ENCODE results near the gene MICU1.
"Not testable (repeated sequence)": the region's sequence is repeated elsewhere in the genome, so short reads cannot be mapped to it uniquely, and the experiment has no call there.

MICU1 gene

GRCh38 chr10:72462261-72462660, 163.6 kb downstream of the MICU1 start:
- in situ Hi-C loops (cut with MboI; ENCODE audit: low sequenced_read_pairs), result no loop called here
- Histone ChIP-seq H3K36me3 (replicated peaks) (no peaks in the 10 kb centered on the region), H3K9me3 (no peaks in the 10 kb centered on the region), H3K4me3 (no peak overlapping the region), H3K4me1 (0 out of 2 replicates have a peak, but pooled peaks cover 2% of the 10 kb centered on the region), H3K27me3 (ENCODE audit: low read depth) (no peaks in the 10 kb centered on the region)
- no peak for DNase-seq (ENCODE audit: low spot score in 2 of 2)

GRCh38 chr10:72461085-72461484, 164.8 kb downstream of the MICU1 start:
- Histone ChIP-seq H3K4me1 (0 out of 2 replicates have a peak, but pooled peaks cover 2% of the 10 kb centered on the region), H3K9me3 (no peaks in the 10 kb centered on the region), H3K36me3 (replicated peaks) (no peaks in the 10 kb centered on the region), H3K4me3 (no peak overlapping the region), H3K27me3 (ENCODE audit: low read depth) (no peaks in the 10 kb centered on the region)
- in situ Hi-C loops (cut with MboI; ENCODE audit: low sequenced_read_pairs), result no loop called here
- DNase-seq (ENCODE audit: low spot score in 2 of 2), result no peak

- Histone ChIP-seq H3K36me3 (replicated peaks) (no peaks in the 10 kb centered on the region), H3K4me1 (0 out of 2 replicates have a peak, but pooled peaks cover 2% of the 10 kb centered on the region), H3K27me3 (ENCODE audit: low read depth) (no peaks in the 10 kb centered on the region), H3K4me3 (no peak overlapping the region), H3K9me3 (no peaks in the 10 kb centered on the region)
- DNase-seq (ENCODE audit: low spot score in 2 of 2), result no peak
- in situ Hi-C loops (cut with MboI; ENCODE audit: low sequenced_read_pairs), result no loop called here
These were observed 165.5 kb downstream of the MICU1 start for GRCh38 chr10:72460284-72460876.

GRCh38 chr10:72459301-72459700, 166.6 kb downstream of the MICU1 start:
- Histone ChIP-seq H3K27me3 (ENCODE audit: low read depth) (no peaks in the 10 kb centered on the region), H3K4me3 (no peak overlapping the region), H3K36me3 (replicated peaks) (no peaks in the 10 kb centered on the region), H3K4me1 (0 out of 2 replicates have a peak, but pooled peaks cover 2% of the 10 kb centered on the region), H3K9me3 (no peaks in the 10 kb centered on the region)
- no peak for DNase-seq (ENCODE audit: low spot score in 2 of 2)
- in situ Hi-C loops (cut with MboI; ENCODE audit: low sequenced_read_pairs), result no loop called here

GRCh38 chr10:72455889-72456595, 169.8 kb downstream of the MICU1 start:
- H3K4me3 ChIP-seq, result no peak overlapping the region
- 0 out of 2 replicates have a peak, but pooled peaks cover 2% of the 10 kb centered on the region for H3K4me1 ChIP-seq
- H3K27me3 ChIP-seq (ENCODE audit: low read depth), result no peaks in the 10 kb centered on the region
- no peaks in the 10 kb centered on the region for H3K9me3 ChIP-seq
- H3K36me3 ChIP-seq (replicated peaks), result no peaks in the 10 kb centered on the region
- DNase-seq (ENCODE audit: low spot score in 2 of 2), result peak; percentile 13 to 38
- in situ Hi-C loops (cut with MboI; ENCODE audit: low sequenced_read_pairs), result no loop called here

- DNase-seq (ENCODE audit: low spot score in 2 of 2), result no peak
- Histone ChIP-seq H3K9me3 (no peaks in the 10 kb centered on the region), H3K4me3 (no peak overlapping the region), H3K27me3 (ENCODE audit: low read depth) (no peaks in the 10 kb centered on the region), H3K36me3 (replicated peaks) (no peaks in the 10 kb centered on the region), H3K4me1 (peaks cover 3% of the 10 kb centered on the region)
- in situ Hi-C loops (cut with MboI; ENCODE audit: low sequenced_read_pairs), result no loop called here
These were observed 175.9 kb downstream of the MICU1 start for GRCh38 chr10:72449941-72450441.

GRCh38 chr10:72445851-72446250, 180.0 kb downstream of the MICU1 start:
- DNase-seq (ENCODE audit: low spot score in 2 of 2), result no peak
- no peaks in the 10 kb centered on the region for H3K36me3 ChIP-seq (replicated peaks)
- H3K4me3 ChIP-seq, result no peak overlapping the region
- in situ Hi-C loops (cut with MboI; ENCODE audit: low sequenced_read_pairs), result no loop called here
- peaks cover 3% of the 10 kb centered on the region for H3K4me1 ChIP-seq
- H3K9me3 ChIP-seq, result no peaks in the 10 kb centered on the region
- H3K27me3 ChIP-seq (ENCODE audit: low read depth), result no peaks in the 10 kb centered on the region

GRCh38 chr10:72442969-72443368, 182.9 kb downstream of the MICU1 start:
- H3K4me3 ChIP-seq; H3K36me3 ChIP-seq (replicated peaks); H3K27me3 ChIP-seq (ENCODE audit: low read depth); H3K9me3 ChIP-seq; H3K4me1 ChIP-seq; DNase-seq (ENCODE audit: low spot score in 2 of 2); in situ Hi-C loops (cut with MboI; ENCODE audit: low sequenced_read_pairs): not testable (repeated sequence)

- DNase-seq (ENCODE audit: low spot score in 2 of 2), result no peak
- no peak overlapping the region for H3K4me3 ChIP-seq
- H3K4me1 ChIP-seq, result no peaks in the 10 kb centered on the region
- in situ Hi-C loops (cut with MboI; ENCODE audit: low sequenced_read_pairs), result no loop called here
- H3K9me3 ChIP-seq, result no peaks in the 10 kb centered on the region
- H3K36me3 ChIP-seq (replicated peaks), result no peaks in the 10 kb centered on the region
- H3K27me3 ChIP-seq (ENCODE audit: low read depth), result no peaks in the 10 kb centered on the region
These were observed 190.3 kb downstream of the MICU1 start for GRCh38 chr10:72435570-72435969.

- in situ Hi-C loops (cut with MboI; ENCODE audit: low sequenced_read_pairs); DNase-seq (ENCODE audit: low spot score in 2 of 2); H3K4me1 ChIP-seq; H3K36me3 ChIP-seq (replicated peaks); H3K4me3 ChIP-seq; H3K9me3 ChIP-seq; H3K27me3 ChIP-seq (ENCODE audit: low read depth): not testable (repeated sequence)
These were observed 194.9 kb downstream of the MICU1 start for GRCh38 chr10:72430936-72431335.

GRCh38 chr10:72429931-72430330, 195.9 kb downstream of the MICU1 start:
- H3K36me3 ChIP-seq (replicated peaks), result no peaks in the 10 kb centered on the region
- peaks cover 9% of the 10 kb centered on the region for H3K4me1 ChIP-seq
- in situ Hi-C loops (cut with MboI; ENCODE audit: low sequenced_read_pairs), result no loop called here
- H3K9me3 ChIP-seq, result no peaks in the 10 kb centered on the region
- H3K4me3 ChIP-seq, result no peak overlapping the region
- H3K27me3 ChIP-seq (ENCODE audit: low read depth), result no peaks in the 10 kb centered on the region
- no peak for DNase-seq (ENCODE audit: low spot score in 2 of 2)

GRCh38 chr10:72426986-72427385, 198.9 kb downstream of the MICU1 start:
- DNase-seq (ENCODE audit: low spot score in 2 of 2), result peak in 1 of 2 experiments; percentile 11
- H3K9me3 ChIP-seq, result no peaks in the 10 kb centered on the region
- peaks cover 24% of the 10 kb centered on the region for H3K4me1 ChIP-seq
- in situ Hi-C loops (cut with MboI; ENCODE audit: low sequenced_read_pairs), result no loop called here
- no peaks in the 10 kb centered on the region for H3K36me3 ChIP-seq (replicated peaks)
- no peak overlapping the region for H3K4me3 ChIP-seq
- no peaks in the 10 kb centered on the region for H3K27me3 ChIP-seq (ENCODE audit: low read depth)

- H3K4me1 ChIP-seq, result peaks cover 30% of the 10 kb centered on the region
- no peaks in the 10 kb centered on the region for H3K9me3 ChIP-seq
- in situ Hi-C loops (cut with MboI; ENCODE audit: low sequenced_read_pairs), result no loop called here
- no peaks in the 10 kb centered on the region for H3K36me3 ChIP-seq (replicated peaks)
- DNase-seq (ENCODE audit: low spot score in 2 of 2), result peak; percentile 24 to 41
- no peak overlapping the region for H3K4me3 ChIP-seq
- H3K27me3 ChIP-seq (ENCODE audit: low read depth), result no peaks in the 10 kb centered on the region
These were observed 200.7 kb downstream of the MICU1 start for GRCh38 chr10:72425133-72425532.

GRCh38 chr10:72424561-72424960, 201.3 kb downstream of the MICU1 start:
- in situ Hi-C loops (cut with MboI; ENCODE audit: low sequenced_read_pairs), result no loop called here
- DNase-seq (ENCODE audit: low spot score in 2 of 2), result no peak
- H3K9me3 ChIP-seq, result no peaks in the 10 kb centered on the region
- no peaks in the 10 kb centered on the region for H3K27me3 ChIP-seq (ENCODE audit: low read depth)
- H3K4me1 ChIP-seq, result peaks cover 30% of the 10 kb centered on the region
- H3K36me3 ChIP-seq (replicated peaks), result no peaks in the 10 kb centered on the region
- no peak overlapping the region for H3K4me3 ChIP-seq

Data from HAP-1 (cell line).